ENCODE data around the gene CDH4. TPM values are rescaled to one million over a fixed set of nuclear protein-coding genes. Genes with fewer than 3 reads are reported as not detected.

Gene CDH4
- total RNA-seq, 6 experiments from 2014 or later = 5.8 to 12.8 (median 10.9) TPM

DNA sequence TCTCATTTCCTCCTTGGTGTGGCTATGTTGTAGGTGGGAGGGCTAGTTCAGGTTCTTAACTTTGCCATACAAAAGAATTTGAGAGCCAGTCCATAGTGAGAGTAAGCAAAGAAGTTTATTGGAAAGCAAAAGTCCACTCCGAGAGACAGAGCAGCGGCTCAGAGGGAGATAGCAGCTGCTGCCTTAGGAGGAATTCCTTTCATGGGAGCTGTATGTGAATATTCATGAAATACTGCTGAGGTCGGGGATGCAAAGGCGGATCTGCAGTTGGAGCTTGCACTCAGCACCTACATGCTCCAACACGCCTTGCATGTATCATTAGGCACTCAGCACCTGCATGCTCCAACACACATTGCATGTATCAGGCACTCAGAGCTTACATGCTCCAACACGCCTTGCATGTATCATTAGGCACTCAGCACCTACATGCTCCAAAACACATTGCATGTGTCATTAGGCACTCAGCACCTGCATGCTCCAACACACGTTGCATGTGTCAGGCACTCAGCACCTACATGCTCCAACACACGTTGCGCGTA is 54.9 kb downstream of the CDH4 start:
- no peak overlapping the region for H3K27ac Mint-ChIP-seq
- H3K27me3 Mint-ChIP-seq (ENCODE audit: insufficient read depth) = no peaks in the 10 kb centered on the region; the same call in 1 of the 2 replicates
- no peak for DNase-seq
- TF ChIP-seq, protein P1, sequence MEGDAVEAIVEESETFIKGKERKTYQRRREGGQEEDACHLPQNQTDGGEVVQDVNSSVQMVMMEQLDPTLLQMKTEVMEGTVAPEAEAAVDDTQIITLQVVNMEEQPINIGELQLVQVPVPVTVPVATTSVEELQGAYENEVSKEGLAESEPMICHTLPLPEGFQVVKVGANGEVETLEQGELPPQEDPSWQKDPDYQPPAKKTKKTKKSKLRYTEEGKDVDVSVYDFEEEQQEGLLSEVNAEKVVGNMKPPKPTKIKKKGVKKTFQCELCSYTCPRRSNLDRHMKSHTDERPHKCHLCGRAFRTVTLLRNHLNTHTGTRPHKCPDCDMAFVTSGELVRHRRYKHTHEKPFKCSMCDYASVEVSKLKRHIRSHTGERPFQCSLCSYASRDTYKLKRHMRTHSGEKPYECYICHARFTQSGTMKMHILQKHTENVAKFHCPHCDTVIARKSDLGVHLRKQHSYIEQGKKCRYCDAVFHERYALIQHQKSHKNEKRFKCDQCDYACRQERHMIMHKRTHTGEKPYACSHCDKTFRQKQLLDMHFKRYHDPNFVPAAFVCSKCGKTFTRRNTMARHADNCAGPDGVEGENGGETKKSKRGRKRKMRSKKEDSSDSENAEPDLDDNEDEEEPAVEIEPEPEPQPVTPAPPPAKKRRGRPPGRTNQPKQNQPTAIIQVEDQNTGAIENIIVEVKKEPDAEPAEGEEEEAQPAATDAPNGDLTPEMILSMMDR (IDR thresholded peaks at IDR 0.05) = no peak
- H3K36me3 Mint-ChIP-seq (ENCODE audit: low read depth) = no peaks in the 10 kb centered on the region
- H3K4me1 Mint-ChIP-seq (ENCODE audit: low read depth) = peaks cover 6% of the 10 kb centered on the region; the same call in 1 of the 2 replicates
- H3K9me3 Mint-ChIP-seq = no peaks in the 10 kb centered on the region
- H3K4me3 Mint-ChIP-seq = no peak overlapping the region

DNA sequence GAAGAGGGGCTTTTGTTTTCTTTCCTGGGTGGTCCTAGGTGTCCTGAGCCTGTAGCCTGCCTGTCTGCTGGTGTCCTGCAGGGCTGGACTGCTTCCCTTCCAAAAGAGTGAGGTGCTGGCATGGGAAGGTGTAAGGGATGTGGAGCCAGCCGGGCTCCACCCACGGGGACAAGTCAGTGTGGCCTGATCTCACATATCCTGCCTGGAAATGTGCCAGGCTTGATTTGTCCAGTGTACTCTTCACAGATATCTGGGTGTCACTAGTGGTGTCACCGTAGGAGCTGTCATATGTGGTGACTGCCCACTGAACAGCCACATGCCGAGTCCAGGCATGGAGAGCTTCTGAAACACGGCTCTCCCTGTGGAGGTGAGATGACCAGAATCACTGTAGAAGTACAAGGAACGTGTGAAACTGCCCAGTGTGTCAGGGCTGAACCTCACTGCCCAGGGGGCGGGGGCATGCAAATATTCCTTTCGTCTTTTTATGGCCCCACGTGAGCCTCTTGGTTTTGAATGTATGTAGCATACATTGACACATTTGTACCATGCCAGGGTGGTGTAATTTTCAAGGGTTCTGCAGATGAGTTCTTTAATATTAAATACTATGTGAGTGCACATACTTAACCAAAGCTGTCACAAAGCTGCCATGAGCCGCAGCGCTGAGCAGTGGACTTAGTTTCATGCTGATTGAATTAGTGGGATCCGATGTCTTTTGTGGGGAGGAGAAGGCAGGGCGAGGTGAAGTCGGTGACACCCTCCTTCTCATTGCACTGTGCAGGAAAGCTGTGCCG is 55.8 kb downstream of the CDH4 start:
- Mint-ChIP-seq H3K36me3 (ENCODE audit: low read depth) (no peaks in the 10 kb centered on the region), H3K27ac (no peak overlapping the region), H3K9me3 (no peaks in the 10 kb centered on the region), H3K27me3 (ENCODE audit: insufficient read depth) (no peaks in the 10 kb centered on the region; the same call in 1 of the 2 replicates), H3K4me3 (no peak overlapping the region), H3K4me1 (ENCODE audit: low read depth) (peaks cover 6% of the 10 kb centered on the region; the same call in 1 of the 2 replicates)
- TF ChIP-seq, protein P1 (IDR thresholded peaks at IDR 0.05) = no peak
- DNase-seq = no peak

DNA sequence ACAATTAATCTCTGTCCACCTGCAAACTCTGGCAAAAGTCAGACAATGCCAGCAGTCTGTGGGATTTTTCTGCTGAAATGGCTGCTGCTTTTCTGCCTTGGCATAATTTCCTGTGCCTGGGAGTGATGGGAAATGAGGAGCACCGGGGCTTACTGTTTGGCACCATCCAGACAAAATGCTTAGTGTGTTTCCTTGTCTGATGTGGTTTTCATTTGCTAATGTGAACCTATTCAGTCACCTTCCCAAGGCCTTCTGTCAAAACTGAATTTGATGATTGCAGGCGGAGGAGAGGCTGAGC is 56.4 kb downstream of the CDH4 start:
- no peak for DNase-seq
- H3K4me3 Mint-ChIP-seq = no peak overlapping the region
- H3K36me3 Mint-ChIP-seq (ENCODE audit: low read depth) = no peaks in the 10 kb centered on the region
- TF ChIP-seq, protein P1 (IDR thresholded peaks at IDR 0.05) = no peak
- H3K9me3 Mint-ChIP-seq = no peaks in the 10 kb centered on the region
- H3K27ac Mint-ChIP-seq = no peak overlapping the region
- H3K27me3 Mint-ChIP-seq (ENCODE audit: insufficient read depth) = no peaks in the 10 kb centered on the region; the same call in 1 of the 2 replicates
- H3K4me1 Mint-ChIP-seq (ENCODE audit: low read depth) = peaks cover 6% of the 10 kb centered on the region; the same call in 1 of the 2 replicates

DNA sequence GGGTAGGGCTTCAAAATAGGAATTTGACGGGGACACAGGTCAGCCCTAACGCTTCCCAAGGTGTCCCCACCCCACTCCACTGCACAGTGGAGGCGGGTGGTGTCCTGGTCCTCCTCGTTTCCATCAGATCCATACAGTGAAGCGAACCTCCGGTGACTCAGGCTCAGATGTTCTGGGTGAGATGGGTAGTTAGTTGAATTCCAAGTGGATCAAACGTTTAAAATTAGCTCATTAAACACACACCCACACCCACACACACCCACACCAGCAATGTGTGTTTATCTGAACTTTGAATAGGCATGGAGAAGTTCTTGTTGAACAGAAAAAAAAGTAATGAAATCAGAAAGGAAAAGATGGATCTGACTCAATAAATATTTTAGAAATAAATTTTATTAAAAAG is 58.9 kb downstream of the CDH4 start:
- no peaks in the 10 kb centered on the region for H3K36me3 Mint-ChIP-seq (ENCODE audit: low read depth)
- no peak overlapping the region for H3K4me3 Mint-ChIP-seq
- TF ChIP-seq, protein P1 (IDR thresholded peaks at IDR 0.05) = no peak
- peaks cover 6% of the 10 kb centered on the region; the same call in 1 of the 2 replicates for H3K4me1 Mint-ChIP-seq (ENCODE audit: low read depth)
- H3K27me3 Mint-ChIP-seq (ENCODE audit: insufficient read depth) = peaks cover 2% of the 10 kb centered on the region
- H3K9me3 Mint-ChIP-seq = no peaks in the 10 kb centered on the region; the same call in 1 of the 2 replicates
- no peak for DNase-seq
- H3K27ac Mint-ChIP-seq = no peak overlapping the region

DNA sequence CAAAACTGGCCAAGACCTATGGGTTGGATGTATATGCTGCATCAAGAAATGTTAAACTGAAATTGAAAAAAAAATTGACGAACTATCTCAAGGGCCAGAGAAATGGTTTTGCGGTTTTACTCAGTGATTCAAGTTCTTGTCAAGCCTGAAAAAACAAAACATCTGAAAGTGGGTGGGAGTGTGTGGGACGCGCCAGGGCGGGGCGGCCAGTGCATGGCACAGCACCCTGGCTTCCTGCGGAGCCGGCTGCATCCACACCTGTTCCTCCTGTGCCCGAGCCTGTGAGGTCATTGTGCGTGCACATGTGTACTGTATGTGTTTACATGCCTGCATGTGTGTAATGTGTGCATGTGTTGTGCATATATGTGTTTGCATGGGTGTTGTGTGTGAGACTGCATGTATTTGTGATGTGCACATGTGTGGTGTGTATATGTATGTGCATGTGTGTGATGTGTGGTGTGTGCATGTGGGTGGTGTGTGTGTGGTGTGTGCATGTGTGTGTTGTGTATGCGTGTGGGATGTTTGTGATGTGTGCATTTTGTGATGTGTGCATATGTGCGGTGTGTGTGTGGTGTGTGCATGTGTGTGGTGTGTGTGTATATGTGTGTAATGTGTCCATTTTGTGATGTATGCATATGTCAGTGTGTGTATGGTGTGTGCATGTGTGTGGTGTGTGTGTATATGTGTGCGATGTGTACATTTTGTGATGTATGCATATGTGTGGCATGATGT is 59.8 kb downstream of the CDH4 start:
- no peak overlapping the region for H3K4me3 Mint-ChIP-seq
- TF ChIP-seq, protein P1 (IDR thresholded peaks at IDR 0.05) = no peak
- H3K27me3 Mint-ChIP-seq (ENCODE audit: insufficient read depth) = peaks cover 2% of the 10 kb centered on the region
- no peak for DNase-seq
- H3K27ac Mint-ChIP-seq = no peak overlapping the region
- H3K4me1 Mint-ChIP-seq (ENCODE audit: low read depth) = peaks cover 6% of the 10 kb centered on the region; the same call in 1 of the 2 replicates
- H3K36me3 Mint-ChIP-seq (ENCODE audit: low read depth) = no peaks in the 10 kb centered on the region
- no peaks in the 10 kb centered on the region; the same call in 1 of the 2 replicates for H3K9me3 Mint-ChIP-seq
